HEK293T (cell line): ENCODE data around the gene VOPP1.

Source experiments
- BHLHE40 ChIP-seq: fragments of 450-650 bp; IDR thresholded peaks from 2 replicates; pipeline ENCODE4 v1.6.1; 2016; ENCODE audit warnings: mild to moderate bottlenecking, moderate library complexity, borderline replicate concordance
- CTBP1 ChIP-seq: fragments of 450-650 bp; IDR thresholded peaks from 2 replicates; pipeline ENCODE4 v1.6.1; 2016; ENCODE audit warnings: borderline replicate concordance
- FOXK2 ChIP-seq: fragments of 450-650 bp; IDR thresholded peaks from 2 replicates; pipeline ENCODE4 v1.6.1; 2016; ENCODE audit warnings: mild to moderate bottlenecking
- FOXM1 ChIP-seq: fragments of 450-650 bp; IDR thresholded peaks from 2 replicates; pipeline ENCODE4 v1.6.1; 2017; ENCODE audit warnings: mild to moderate bottlenecking, borderline replicate concordance
- L3MBTL2 ChIP-seq: fragments of 450-650 bp; conservative IDR thresholded peaks from 2 replicates; pipeline ENCODE4 v1.6.1; 2016; ENCODE audit warnings: mild to moderate bottlenecking
- NFRKB ChIP-seq: fragments of 450-650 bp; IDR thresholded peaks from 2 replicates; pipeline ENCODE4 v1.6.1; 2016; ENCODE audit warnings: mild to moderate bottlenecking, moderate library complexity
- SP1 ChIP-seq: fragments of 450-650 bp; IDR thresholded peaks from 2 replicates; pipeline ENCODE4 v1.6.1; 2017
- SUZ12 ChIP-seq: fragments of 450-650 bp; IDR thresholded peaks from 2 replicates; pipeline ENCODE4 v1.6.1; 2016; ENCODE audit warnings: mild to moderate bottlenecking
- ZNF384 ChIP-seq: fragments of 450-650 bp; IDR thresholded peaks from 2 replicates; pipeline ENCODE4 v1.6.1; 2016

- TF ChIP-seq NFRKB (no peak), BHLHE40 (no peak), FOXM1 (no peak), ZNF384 (no peak), FOXK2 (no peak), CTBP1 (no peak), SP1 (no peak), L3MBTL2 (no peak), SUZ12 (no peak)
These were observed 83.4 kb downstream of the VOPP1 start for GRCh38 chr7:55488804-55489340.
